ENCODE results near the gene MEI1.
A peak's percentile ranks its signal among the peaks of the same experiment; 100 is the strongest.
"Not testable (repeated sequence)": the region's sequence is repeated elsewhere in the genome, so short reads cannot be mapped to it uniquely, and the experiment has no call there.

MEI1 gene

DNA sequence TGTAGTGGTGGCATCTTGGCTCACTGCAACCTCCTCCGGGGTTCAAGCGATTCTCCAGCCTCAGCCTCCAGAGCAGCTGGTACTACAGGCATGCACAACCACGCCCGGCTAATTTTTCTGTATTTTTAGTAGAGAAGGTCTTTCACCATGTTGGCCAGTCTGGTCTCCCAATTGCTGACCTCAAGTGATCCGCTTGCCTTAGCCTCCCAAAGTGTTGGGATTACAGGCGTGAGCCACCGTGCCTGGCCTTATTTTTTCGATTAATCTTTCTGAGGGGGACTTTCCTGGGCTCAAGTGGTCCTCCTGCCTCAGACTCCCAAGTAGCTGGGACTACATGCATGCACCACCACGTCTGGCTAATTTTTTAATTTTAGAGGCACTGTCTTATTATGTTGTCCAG lies 16.3 kb upstream of the MEI1 start:
- no peak for DNase-seq (ENCODE audit: low read depth in 2 of 2)

DNA sequence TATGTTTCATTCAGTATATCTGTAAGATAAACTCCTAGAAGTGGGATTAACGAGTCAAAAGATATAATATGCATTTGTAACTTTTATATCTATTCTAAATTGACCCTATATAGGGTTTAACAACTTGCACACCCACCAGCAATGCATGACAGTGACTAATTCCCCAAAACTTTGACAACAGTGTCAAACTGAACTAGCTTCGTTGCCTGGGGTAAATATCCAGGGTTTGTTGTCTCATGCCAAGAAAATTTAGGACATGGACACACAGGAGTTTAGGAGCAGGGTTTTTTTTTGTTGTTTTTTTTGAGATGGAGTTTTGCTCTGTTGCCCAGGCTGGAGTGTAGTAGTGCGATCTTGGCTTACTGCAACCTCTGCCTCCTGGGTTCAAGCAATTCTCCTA lies 15.7 kb upstream of the MEI1 start:
- DNase-seq (ENCODE audit: low read depth in 2 of 2) = no peak

DNA sequence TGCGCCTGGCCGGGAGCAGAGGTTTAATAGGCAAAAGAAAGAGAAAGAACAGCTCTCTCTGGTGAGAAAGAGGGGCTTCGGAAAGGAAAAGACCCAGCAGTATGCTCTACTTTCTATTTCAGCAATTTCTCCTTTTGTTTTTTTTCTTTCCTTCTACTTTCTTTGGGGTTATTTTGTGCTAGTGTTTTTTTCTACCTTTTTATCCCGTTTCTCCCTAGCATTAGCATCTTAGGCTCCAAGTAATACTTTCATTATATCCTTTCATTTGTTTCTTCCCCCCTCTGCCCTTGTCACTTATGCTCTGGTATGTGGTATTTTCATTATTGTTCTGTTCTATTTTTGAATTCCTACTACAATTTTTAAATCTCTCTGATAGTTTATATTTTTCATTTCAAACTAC lies 15.1 kb upstream of the MEI1 start:
- no peak for DNase-seq (ENCODE audit: low read depth in 2 of 2)

DNA sequence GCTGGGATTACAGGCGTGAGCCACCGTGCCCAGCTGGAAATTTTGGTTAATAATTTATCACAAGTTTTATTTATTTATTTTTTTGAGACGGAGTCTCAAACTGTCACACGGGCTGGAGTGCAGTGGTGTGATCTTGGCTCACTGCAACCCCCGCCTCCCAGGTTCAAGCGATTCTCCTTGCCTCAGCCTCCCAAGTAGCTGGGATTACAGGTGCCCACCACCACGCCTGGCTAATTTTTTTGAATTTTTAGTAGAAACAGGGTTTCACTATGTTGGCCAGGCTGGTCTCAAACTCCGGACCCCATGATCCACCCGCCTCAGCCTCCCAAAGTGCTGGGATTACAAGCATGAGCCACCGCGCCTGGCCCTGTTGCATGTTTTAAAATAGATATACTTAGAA lies 12.4 kb upstream of the MEI1 start:
- DNase-seq (ENCODE audit: low read depth in 2 of 2) = not testable (repeated sequence)

DNA sequence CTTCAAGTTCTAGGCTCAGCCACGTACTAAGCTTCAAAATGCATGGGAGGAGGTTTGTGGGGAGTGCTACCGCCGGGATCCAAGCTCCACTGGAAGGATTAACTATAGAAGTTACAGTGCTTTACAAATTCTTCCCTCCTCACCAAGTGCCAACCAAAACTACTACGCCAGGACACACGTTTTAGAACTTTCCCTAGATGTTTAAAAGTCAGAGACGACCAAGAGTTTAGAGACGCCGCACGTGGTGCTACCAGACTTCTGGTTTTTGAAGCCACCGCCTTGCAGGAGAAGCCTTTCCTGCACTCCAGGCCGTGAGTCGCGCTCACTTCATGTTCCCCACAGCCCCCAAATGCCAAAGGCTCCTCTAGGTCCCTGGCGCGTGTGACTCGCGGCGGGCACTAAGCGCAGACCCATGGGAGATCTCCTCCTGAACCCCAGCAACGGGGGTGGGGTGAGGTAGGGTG lies 11.4 kb upstream of the MEI1 start:
- no peak for DNase-seq (ENCODE audit: low read depth in 2 of 2)

DNA sequence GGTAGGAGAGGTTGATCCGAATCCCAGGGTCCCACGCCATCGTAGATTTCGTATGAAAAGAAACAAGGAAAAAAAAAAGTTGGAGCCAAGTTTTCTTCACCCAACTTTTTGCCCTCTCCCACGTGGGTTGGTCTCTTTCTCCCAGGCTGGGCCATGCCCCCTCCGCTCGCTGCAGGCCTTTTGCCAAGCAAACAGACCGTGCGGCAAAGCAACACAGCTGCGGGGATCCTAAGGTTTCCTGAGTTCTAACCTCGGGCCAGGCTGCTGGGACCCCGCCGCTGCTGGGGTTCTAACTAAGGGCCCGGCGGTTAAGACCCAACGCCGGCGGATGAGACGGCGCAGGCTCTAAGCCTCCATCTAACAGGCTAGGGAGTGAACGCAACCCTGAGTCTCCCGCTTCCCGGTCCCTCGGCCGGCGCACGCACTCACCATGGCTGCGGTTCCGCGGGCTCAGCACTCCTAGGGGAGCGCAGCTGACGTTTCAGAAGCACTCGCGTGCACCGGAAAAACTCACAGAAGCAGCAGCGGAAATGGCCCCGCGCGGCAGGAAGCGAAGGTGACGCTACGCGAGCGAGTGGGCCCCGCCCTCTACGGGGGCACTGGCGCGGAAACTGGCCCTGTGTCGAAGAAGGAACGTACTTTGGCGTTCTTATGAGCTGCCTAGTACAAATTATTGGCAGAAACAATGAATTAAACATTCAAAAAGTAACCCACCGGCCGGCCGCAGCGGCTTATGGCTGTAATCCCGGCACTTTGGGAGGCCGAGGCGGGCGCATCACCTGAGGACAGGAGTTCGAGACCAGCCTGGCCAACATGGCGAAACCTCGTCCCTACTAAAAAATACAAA lies 10.7 kb upstream of the MEI1 start, which contains the start of gene SNU13:
TSS of gene SNU13 (minus strand) at position 503 of the 847 bp plus-strand sequence. CDS start at position 432, 71 bp downstream.
- peak; percentile 70 to 81 for DNase-seq (ENCODE audit: low read depth in 2 of 2)

DNA sequence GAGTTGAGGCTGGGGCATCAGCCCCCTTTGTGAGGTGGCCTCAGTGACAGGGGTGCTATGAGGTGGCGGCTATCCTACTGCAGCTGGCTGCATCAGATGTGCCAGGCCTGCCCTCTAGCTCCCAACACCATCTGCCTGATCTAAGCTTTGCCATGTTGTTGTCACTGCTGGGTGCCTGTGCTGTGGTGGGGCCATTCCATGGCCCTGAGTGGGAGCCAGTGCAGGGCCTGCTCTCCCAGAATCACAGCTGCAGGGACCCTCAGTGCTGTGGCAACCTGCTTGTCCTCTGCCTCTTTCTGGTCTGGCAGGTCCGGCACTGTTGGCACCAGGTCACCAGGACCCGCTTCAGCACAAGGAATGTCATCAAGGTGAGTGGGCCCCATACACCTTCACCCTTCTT lies 8.8 kb upstream of the MEI1 start:
- no peak for DNase-seq (ENCODE audit: low read depth in 2 of 2)

DNA sequence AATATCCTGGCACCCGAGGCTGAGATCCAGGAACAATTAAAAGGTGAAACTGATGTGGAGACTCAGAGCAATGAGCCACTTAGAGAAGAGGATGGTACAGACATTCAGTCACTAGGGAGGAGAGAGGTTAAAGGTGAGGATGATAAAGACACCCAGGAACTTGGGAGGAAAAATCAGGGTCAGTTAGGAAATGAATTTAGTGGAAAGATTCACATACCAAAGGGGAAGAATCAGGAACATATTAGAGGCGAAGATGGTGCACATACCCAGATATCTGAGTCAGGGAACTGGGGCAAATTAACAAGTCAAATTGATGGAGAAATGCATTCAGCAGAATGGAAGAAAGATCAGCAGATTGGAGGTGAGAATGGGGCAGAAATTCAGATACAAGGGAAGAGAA lies 4.1 kb upstream of the MEI1 start:
- DNase-seq (ENCODE audit: low read depth in 2 of 2) = no peak

DNA sequence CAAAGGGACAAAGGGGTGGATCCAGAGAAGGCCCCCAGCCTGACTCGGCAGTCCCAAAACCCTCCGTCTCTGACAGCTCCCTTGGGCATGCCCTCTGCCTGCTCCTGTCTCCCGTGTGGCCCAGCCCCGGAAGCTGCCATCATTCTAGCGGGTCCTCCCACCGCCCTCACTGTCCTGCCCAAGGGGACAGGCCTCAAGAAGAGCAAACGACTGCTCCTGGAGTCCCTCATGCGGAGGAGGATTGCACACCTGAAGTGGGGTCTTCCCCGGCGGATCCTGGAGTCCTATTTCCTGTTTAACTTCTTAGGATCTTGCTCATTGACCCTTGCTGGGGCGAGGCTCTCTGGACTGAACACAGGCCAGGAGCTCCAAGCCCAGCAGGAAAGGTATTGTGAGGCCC lies 2.6 kb upstream of the MEI1 start:
- no peak for DNase-seq (ENCODE audit: low read depth in 2 of 2)

DNA sequence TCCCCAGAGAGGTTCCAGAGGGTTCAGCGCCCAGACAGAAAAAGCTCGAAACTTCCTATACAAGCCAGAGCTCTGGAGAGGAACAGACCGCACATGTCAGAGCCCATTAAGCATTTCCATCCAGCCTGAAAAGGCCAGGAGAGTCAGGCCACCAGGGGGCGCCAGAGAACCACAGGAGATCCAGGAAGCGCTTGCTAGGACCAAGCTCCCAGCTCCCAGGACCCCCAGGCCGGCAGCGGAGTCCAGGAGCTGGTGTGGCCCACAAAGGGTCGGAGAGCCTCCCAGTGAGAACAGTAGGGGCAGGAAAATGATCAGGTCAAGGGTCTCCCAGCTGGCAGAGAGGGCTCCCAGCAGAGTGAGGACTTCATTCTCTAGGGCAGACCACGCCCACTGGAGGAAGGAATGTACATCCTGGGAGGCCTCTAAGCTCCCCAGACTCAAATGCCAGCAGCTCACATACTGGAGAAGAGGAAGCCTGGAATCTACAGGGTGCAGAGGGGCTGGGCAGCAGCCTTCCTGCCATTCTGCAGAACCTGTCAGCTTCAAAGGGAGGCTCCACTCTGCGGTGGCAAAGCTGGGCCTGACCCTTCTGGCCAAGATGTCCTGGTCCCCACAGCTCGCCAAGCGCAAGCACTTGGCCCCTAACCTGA lies 2.1 kb upstream of the MEI1 start:
- DNase-seq (ENCODE audit: low read depth in 2 of 2) = peak; percentile 84 to 97

DNA sequence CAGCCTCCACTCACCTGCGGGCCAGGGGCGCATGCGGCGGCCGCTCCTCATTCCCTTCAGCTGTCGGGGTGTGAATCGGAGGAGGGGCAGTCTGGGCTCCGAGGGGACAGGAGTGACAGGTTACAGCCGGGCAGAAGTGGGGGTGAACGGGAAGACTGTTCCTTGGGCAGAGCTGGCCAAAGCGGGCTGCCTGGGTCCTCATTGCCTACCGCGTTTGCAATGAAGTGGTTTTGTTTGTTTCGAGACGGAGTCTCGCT lies 733 bp downstream of the MEI1 start:
- DNase-seq (ENCODE audit: low read depth in 2 of 2) = no peak

DNA sequence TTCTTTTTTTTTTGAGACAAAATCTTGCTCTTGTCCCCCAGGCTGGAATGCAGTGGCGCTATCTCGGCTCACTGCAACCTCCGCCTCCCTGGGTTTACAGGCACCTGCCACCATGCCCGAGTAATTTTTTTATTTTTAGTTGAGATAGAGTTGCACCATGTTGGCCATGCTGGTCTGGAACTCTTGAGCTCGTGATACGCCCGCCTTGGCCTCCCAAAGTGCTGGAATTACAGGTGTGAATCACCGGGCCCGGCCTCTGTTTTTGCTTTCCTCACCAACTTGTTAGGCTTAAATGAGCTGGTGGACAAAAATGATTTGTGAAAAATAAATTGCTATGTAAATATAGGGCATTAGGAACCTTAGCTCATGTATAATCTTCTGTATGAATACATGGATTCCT lies 3.5 kb downstream of the MEI1 start:
- DNase-seq (ENCODE audit: low read depth in 2 of 2) = no peak

DNA sequence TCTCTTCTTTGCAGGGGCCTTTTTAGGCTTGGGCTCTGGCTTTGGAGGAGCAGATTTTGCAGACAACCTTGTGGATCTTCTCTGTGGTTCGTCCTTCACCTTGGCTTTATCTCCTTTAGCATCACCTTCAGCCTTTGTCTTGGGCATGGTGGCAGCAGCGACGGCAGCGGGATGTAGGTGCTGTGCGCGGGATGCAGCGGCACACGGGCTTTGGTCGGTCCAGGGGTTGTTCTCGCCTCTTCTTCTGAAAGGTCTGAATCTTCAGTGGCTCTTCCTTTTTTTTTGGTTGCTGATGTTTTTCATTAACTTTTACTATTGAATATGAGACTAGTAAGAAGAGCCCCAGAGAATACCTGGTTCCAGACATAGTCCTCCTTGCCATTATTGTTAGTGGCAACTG lies 10.0 kb downstream of the MEI1 start:
- DNase-seq (ENCODE audit: low read depth in 2 of 2) = no peak

DNA sequence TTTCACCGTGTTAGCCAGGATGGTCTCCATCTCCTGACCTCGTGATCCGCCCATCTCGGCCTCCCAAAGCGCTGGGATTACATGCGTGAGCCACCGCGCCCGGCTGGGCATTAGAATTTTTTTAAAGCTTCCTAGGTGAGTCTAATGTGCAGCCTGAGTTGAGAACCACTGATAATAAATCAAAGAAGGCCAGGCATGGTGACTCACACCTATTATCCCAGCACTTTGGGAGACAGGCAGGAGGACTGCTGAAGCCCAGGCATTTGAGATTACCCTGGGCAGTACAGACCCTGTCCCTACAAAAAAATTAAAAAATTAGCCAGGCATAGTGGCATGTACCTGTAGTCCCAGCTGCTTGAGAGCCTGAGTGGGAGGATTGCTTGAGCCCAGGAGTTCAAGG lies 13.7 kb downstream of the MEI1 start:
- DNase-seq (ENCODE audit: low read depth in 2 of 2) = no peak

DNA sequence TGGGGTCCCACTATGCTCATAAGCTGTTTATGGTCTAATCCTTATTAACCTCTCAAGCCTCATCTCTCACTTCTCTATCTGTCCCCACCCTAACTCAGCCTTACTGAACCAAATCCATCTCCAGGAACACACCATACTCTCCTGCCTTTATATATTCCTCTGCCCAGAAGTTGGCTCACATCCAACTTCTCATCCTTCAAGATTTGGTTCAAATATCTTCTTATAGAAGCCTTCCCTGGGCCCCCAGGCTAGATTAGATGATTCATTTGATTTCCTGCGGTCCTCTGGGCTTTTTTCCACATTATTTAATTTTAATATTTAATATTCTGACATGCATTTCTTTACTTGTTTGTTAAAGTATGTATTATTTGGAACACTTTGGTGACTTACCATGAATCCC lies 23.2 kb downstream of the MEI1 start:
- DNase-seq (ENCODE audit: low read depth in 2 of 2) = no peak

DNA sequence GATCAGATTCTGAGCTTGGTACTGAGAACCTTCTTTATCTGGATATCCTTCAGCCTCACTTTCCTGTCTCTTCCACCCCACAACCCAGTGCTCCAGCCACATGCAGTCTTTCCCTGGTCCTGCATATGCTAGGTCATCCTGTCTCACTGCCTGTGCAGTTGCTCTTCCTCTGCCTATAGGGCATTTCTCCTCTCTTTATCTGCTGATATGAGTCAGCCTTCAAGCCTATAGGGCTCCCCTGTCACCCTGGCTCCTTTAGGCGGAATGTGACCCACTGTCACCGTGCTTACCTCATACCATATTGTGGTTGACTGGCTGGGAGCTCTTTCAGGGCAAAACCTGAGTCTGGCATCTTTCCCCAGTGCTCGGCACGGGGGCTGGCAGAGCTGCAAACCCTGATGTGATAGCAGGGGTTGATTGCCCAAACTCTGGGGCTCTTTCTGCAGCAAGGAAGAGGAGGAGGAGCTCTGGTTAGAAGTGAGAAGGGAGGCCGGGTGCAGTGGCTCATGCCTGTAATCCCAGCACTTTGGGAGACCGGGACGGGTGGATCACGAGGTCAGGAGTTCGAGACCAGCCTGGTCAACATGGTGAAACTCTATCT lies 26.3 kb downstream of the MEI1 start:
- DNase-seq (ENCODE audit: low read depth in 2 of 2) = no peak

DNA sequence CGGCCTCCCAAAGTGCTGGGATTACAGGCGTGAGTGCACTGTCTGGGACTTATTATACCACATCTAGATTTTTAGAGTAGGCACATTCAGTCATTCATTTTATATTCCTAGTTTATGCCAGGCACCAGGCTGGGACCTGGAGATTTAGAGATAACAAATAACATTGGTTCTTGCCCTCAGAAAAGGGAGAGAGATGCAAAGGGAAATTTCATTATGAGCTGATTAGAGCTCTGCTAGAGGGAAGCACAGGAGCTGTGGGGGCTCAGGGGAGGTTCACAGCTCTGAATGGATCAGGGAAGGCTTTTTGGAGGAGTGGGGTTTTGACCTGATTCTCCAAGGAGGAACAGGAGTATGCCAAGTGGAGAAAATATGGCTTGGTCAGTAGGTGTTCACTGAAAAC lies 32.3 kb downstream of the MEI1 start:
- DNase-seq (ENCODE audit: low read depth in 2 of 2) = no peak

DNA sequence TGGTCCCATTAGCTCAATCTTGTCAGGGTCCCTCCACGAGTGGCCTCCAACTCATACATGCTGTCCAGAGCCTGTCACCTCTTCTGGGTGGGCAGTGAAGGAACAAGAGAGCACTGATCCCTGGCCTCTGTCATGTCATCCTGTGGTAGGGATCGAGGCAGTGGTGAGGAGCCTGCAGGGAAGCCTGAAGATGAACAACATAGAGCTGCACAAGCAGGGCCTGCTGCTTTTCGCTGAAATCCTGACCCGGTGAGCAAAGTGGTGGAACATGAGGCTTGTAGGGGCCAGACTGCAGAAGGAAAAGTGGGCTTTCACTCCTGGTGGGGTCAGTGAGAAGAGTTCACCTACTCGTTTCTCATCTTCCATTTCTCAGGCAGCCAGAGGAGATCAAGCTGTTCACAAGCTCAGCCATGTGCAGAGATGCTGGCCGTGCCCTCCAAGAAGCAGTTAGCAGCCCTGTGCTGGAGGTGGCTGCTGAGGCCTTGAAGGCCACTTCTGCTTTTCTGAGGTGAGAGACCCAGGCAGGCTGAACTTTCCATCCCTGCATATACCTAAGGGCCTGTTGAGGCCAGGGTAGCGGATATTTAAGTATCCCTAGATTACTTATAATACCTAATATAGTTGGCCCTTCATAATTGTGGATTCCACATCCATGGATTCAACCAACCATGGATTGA lies 32.9 kb downstream of the MEI1 start:
- no peak for DNase-seq (ENCODE audit: low read depth in 2 of 2)

DNA sequence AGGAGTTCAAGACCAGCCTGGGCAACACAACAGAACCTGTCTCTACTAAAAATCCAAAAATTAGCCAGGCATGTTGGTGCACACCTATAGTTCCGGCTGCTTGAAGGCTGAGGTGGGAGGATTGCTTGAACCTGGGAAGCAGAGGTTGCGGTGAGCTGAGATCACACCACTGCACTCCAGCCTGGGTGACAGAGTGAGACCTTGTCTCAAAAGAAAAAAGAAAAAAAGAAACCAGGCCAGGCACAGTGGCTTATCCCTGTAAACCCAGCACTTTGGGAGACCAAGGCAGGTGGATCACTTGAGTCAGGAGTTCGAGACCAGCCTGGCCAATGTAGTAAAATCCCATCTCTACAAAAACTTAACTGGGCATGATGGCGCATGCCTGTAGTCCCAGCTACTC lies 33.9 kb downstream of the MEI1 start:
- DNase-seq (ENCODE audit: low read depth in 2 of 2) = not testable (repeated sequence)

DNA sequence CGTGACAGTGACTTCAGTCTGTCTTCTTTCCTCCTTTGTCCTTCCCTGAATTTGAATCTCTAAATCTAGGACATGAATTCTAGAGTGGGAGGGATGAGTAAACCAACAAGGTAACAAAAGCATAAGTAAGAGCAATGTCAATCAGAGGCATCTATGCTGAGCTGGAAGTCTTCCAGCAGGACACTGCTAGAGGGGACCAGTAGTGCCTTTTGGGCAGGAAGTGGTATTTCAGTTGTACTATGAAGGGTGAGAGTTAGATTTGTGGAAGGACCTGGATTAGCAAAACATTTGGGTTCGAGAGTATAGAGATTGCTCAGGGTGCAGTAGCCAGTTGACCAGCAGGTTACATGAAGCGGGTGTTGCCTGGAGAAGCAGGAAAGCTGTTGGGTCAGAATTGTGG lies 40.3 kb downstream of the MEI1 start:
- DNase-seq (ENCODE audit: low read depth in 2 of 2) = no peak

DNA sequence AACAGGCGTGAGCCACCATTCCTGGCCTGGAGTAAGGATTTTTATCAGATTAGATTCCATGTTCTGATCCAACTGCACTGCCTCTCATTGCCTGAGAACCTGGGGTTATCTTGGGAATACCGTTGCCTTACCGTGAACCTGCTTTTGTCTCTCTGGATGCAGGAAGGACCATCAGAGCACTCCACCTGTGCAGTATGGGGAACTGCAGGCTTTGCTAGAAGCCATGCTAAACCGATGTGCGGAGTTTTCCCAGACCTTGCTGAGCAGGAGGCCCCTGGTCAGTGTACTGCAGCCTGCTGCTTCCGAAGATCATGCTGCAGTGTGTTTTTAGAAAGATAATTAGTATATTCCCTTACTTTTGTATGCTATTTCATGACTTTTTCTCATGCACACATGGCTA lies 43.6 kb downstream of the MEI1 start:
- DNase-seq (ENCODE audit: low read depth in 2 of 2) = no peak

DNA sequence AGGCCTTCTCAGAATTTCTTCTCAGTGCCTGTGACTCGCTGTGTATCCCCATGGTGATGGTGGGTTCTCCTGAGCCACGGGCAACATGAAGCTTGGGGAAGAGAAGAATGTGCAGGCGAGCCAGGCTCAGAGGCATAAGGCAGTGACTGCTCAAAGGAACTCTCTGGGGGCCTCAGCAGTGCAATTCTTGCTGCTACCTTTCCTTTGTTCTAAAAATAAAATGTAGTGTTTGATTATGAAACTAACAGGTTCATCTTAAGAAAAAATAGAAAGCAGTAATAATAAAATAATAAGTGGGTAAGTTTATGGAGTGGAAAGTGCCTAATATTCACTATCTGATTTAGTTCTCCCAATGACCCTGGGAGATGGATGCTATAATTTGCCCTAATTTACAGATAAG lies 46.7 kb downstream of the MEI1 start:
- no peak for DNase-seq (ENCODE audit: low read depth in 2 of 2)

Measured in stimulated activated CD4-positive, alpha-beta T cell treated with anti-CD3 and anti-CD28 coated beads, Interleukin-1b, Interleukin-23, amount 100 ng/mL, for 1 hour (primary cell).